D721Med (cell line): ENCODE data around the gene OR5AC2.

Experiments used
- DNase-seq: peaks from one replicate; pipeline ENCODE4 v3.0.0; 2011; ENCODE audit warnings: low spot score; ENCODE audit not compliant: insufficient read length
- FAIRE-seq: peaks from 2 replicates; lab custom pipeline; 2011; peaks lifted over from hg19 to GRCh38; lab: Jason Lieb, UNC
- CTCF ChIP-seq: IDR thresholded peaks from 2 replicates; pipeline ENCODE4 v1.5.1; 2012; ENCODE audit warnings: mild to moderate bottlenecking, control low read depth; ENCODE audit not compliant: insufficient read depth; ENCODE audit errors: missing control alignments

Gene OR5AC2

DNA sequence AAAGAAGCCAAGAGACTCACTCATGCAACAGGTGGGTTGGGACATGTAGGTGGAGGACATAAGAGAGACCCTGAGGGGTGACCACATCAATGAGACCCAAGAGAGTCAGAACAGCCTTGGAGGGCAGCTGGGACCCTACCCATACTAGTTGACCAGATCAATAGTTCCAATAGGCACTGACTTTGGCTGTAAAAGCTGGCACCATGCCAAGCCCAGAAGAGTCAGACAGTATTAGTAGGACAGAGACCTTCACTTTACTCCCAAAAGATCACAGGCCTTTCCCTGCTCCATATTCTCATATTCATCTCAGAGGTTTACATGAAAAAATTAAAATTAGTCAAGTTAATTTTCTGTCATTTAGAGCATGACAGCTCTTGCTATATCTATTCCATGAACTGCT is 30.9 kb upstream of the OR5AC2 start:
- no peak for TF ChIP-seq CTCF
- no peak for FAIRE-seq
- DNase-seq, result no peak

DNA sequence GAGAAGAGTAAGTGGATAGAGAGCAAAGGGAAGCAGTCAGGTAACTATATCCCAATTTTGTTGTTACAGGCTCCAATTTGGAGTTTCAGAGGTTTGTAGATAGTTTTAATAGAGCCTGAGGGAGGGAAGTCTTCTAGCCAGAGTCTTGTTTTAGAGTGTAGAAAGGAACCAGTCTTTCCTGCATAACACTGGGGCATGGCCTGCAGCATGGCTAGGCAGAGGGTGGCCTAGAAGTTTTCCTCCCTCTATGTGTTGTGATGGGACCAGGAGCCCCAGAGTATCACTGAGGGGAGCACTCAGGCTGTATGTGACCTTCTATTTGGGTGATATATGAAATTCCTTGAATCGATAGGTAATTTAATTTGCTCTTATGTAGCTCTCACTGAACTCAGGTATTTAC is 29.3 kb upstream of the OR5AC2 start:
- DNase-seq (no peak), FAIRE-seq (no peak)
- TF ChIP-seq CTCF, result no peak

DNA sequence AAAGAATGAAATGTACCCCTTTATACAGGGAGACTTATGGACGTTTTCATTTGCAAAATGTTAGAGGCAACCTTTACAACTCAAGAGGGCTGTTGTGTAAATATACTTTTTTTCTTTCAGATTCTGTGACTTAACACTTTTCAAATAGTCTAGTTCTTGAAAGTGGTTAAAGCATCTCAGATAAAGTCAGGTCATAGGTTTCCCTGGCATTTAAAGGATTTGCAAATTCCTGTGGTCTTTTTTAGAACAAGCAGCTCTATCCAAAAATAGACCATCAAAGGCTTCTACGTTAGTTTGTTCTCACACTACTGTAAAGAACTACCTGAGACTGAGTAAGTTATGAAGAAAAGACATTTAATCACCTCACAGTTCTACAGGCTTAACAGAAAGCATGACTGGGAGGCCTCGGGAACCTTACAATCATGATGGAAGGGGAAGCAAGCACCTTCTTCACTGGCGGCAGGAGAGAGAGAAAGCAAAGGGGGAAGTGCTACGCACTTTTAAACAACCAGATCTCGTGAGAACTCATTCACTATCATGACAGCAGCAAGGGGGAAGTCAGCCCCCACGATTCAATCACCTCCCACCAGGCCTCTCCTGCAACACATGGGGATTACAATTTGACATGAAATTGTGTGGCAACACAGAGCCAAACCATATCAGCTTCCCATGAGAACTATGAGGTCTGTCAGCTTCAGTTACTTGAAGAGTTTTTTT is 28.6 kb upstream of the OR5AC2 start:
- no peak for DNase-seq

GRCh38 chr3:98068824-98069223 is 18.1 kb upstream of the OR5AC2 start:
- no peak for FAIRE-seq
- DNase-seq, result no peak
- peak; percentile 13 for TF ChIP-seq CTCF

More for the DNA sequence above, 28.6 kb upstream of the OR5AC2 start:
- FAIRE-seq, result no peak
- TF ChIP-seq CTCF, result no peak

GRCh38 chr3:98070840-98071239 is 16.1 kb upstream of the OR5AC2 start:
- TF ChIP-seq CTCF, result no peak

DNA sequence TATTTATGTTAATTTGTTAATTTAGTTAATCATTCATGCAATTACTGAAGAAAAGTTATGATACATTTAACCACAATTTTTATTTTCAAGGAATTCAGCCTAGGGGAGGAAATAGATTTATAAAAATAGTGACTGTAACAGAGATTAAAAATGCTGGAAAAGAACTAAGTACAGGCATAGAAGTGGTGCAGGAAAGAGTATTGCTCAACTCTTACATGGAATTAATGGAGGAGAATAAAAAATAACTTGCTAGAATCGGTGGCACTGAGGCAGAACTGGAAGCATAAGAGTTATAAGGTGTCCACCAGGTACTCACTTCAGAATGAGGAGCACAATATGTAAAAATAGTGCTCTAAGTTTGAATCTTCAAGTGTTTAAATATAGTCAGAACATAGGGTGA is 13.5 kb upstream of the OR5AC2 start:
- no peak for TF ChIP-seq CTCF
- DNase-seq (no peak), FAIRE-seq (no peak)

More at GRCh38 chr3:98070840-98071239, 16.1 kb upstream of the OR5AC2 start:
- FAIRE-seq (no peak), DNase-seq (no peak)

DNA sequence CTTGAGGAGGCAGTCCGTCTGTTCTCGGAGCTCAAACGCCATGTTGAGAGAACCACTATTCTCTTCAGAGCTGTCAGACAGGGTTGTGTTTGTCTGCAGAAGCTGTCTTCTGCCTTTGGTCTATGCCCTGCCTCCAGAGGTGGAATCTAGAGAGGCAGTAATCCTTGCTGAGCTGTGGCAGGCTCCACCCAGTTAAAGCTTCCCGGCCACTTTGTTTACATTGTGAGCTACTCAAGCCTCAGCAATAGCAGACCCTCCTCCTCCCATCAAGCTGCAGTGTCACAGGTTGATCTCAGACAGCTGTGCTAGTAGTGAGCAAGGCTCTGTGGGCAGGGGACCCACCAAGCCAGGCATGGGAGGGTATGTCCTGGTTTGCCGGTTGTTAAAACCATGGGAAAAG is 8.9 kb downstream of the OR5AC2 start:
- DNase-seq (no peak), FAIRE-seq (no peak)
- TF ChIP-seq CTCF, result no peak
